GM12864 (cell line): ENCODE data around the gene ELMO1.
"Not testable (repeated sequence)": the region's sequence is repeated elsewhere in the genome, so short reads cannot be mapped to it uniquely, and the experiment has no call there.

Experiments used
- DNase-seq: peaks from one replicate; pipeline ENCODE4 v3.0.0-alpha.2; 2011; ENCODE audit warnings: low read depth
- H3K4me3 ChIP-seq: 2 replicates; pipeline ENCODE4 v1.5.1; 2011; ENCODE audit warnings: mild to moderate bottlenecking, low read depth, low read length, control low read depth
- TF ChIP-seq, protein P1 (sequence below): IDR thresholded peaks from 2 replicates; pipeline ENCODE4 v1.5.1; 2011; ENCODE audit warnings: low read depth, mild to moderate bottlenecking, moderate library complexity, low read length, control low read depth, inconsistent platforms; ENCODE audit errors: missing control alignments

The ELMO1 gene

GRCh38 chr7:36984710-36985312, 463.9 kb downstream of the ELMO1 start:
- H3K4me3 ChIP-seq: no peak overlapping the region
- no peak for DNase-seq
- TF ChIP-seq, protein P1, sequence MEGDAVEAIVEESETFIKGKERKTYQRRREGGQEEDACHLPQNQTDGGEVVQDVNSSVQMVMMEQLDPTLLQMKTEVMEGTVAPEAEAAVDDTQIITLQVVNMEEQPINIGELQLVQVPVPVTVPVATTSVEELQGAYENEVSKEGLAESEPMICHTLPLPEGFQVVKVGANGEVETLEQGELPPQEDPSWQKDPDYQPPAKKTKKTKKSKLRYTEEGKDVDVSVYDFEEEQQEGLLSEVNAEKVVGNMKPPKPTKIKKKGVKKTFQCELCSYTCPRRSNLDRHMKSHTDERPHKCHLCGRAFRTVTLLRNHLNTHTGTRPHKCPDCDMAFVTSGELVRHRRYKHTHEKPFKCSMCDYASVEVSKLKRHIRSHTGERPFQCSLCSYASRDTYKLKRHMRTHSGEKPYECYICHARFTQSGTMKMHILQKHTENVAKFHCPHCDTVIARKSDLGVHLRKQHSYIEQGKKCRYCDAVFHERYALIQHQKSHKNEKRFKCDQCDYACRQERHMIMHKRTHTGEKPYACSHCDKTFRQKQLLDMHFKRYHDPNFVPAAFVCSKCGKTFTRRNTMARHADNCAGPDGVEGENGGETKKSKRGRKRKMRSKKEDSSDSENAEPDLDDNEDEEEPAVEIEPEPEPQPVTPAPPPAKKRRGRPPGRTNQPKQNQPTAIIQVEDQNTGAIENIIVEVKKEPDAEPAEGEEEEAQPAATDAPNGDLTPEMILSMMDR: no peak

- H3K4me3 ChIP-seq: no peak overlapping the region
- TF ChIP-seq, protein P1: no peak
- no peak for DNase-seq
These were observed 464.6 kb downstream of the ELMO1 start for GRCh38 chr7:36984041-36984521.

DNA sequence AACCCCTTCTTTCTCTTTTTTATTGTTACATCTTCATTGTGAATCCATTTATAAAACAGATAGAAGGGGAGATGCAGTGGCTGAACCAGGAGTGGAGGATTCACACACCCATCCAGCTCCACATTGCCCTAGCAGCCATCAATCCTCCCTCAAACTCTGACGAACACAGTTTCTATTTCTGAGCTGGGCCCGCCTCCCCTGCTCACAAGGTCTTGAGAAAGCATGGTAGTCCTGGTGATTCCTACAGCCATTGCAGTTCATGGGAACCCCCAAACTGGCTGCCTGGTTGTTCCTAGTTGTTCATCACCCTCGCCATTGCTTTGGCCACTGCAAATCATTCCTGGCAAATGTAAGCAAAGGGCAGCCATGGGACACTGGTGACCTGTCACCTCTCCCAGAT, 465.9 kb downstream of the ELMO1 start:
- H3K4me3 ChIP-seq: no peak overlapping the region
- DNase-seq: no peak
- TF ChIP-seq, protein P1: no peak

GRCh38 chr7:36979810-36980248, 468.8 kb downstream of the ELMO1 start:
- TF ChIP-seq, protein P1: no peak
- H3K4me3 ChIP-seq: no peak overlapping the region
- DNase-seq: no peak

DNA sequence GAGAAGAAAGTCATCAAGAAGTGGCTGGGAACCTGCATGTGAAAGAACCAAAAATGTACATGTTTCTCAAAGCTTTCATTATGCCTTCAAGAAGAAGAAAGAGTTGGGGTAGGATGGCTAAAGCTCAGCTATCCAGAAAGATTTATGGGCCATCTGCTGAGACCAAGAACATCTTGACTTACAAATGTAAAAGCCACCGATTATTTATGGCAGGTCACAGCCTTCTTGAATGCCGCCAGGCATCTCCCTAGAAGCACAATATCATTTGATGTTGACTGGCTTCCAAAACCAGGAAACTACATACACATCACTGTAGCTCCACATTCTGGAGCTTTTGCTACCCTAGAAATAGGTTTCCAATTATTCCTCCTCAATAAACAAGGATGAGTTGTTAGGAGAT, 470.2 kb downstream of the ELMO1 start:
- DNase-seq: no peak
- TF ChIP-seq, protein P1: no peak
- no peak overlapping the region for H3K4me3 ChIP-seq

DNA sequence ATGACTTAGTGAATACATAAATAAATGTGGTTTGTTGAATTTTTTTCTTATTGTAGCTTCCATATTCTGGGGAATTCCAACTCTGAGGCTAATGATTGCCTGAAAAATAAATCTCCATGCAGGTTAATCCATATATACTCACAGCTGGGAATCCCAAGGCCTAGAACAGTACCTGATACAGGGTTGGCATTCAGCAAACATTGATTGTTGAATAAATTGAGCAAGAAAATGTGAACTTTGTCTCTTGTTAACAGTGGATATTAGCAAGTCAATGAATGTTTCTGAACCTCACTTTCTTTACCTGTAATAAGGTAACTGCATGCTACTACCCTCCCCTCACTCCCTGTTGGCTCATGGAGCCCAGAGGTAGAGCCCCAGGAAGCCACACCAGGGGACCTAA, 470.8 kb downstream of the ELMO1 start:
- no peak for DNase-seq
- TF ChIP-seq, protein P1: no peak
- H3K4me3 ChIP-seq: no peak overlapping the region

DNA sequence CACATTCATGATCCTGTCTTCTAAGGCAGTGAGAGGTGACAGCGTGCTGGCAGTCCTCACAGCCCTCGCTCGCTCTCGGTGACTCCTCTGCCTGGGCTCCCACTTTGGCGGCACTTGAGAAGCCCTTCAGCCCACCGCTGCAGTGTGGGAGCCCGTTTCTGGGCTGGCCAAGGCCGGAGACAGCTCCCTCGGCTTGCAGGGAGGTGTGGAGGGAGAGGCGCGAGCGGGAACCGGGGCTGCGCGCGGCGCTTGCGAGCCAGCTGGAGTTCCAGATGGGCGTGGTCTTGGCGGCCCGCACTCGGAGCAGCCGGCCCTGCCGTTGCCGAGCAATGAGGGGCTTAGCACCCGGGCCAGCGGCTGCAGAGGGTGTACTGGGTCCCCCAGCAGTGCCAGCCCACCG, 475.1 kb downstream of the ELMO1 start:
- H3K4me3 ChIP-seq, DNase-seq: not testable (repeated sequence)
